H1 (cell line): ENCODE data around the gene COL1A1. TPM values are rescaled to one million over a fixed set of nuclear protein-coding genes. Genes with fewer than 3 reads are reported as not detected.

Source experiments
- ASH2L ChIP-seq: fragments of 200-600, 300-600 bp; sonication (generic); IDR thresholded peaks from one replicate; pipeline ENCODE4 v1.7.1; 2017; ENCODE audit warnings: low read length
- ATF2 ChIP-seq: IDR thresholded peaks from 2 replicates; pipeline ENCODE4 v1.6.1; 2012; ENCODE audit warnings: low read length, inconsistent platforms
- ATF3 ChIP-seq: IDR thresholded peaks from 2 replicates; pipeline ENCODE4 v1.6.1; 2011; ENCODE audit warnings: low read depth, mild to moderate bottlenecking, low read length; ENCODE audit not compliant: insufficient read depth
- BRCA1 ChIP-seq: IDR thresholded peaks from 2 replicates; pipeline ENCODE4 v1.6.1; 2012; ENCODE audit warnings: low read depth, low read length, improper control_type of control experiment
- CBX5 ChIP-seq: fragments of 300-800, 300-1000 bp; sonication (generic); IDR thresholded peaks from 2 replicates; pipeline ENCODE4 v1.7.1; 2016; ENCODE audit warnings: antibody characterized with exemption, low read length, low read depth
- CHD1 ChIP-seq: IDR thresholded peaks from 2 replicates; pipeline ENCODE4 v1.6.1; 2012; ENCODE audit warnings: low read depth, low read length, improper control_type of control experiment
- CHD2 ChIP-seq: IDR thresholded peaks from 2 replicates; pipeline ENCODE4 v1.6.1; 2012; ENCODE audit warnings: low read length, improper control_type of control experiment
- CREB1 ChIP-seq: IDR thresholded peaks from 2 replicates; pipeline ENCODE4 v1.6.1; 2012; ENCODE audit warnings: inconsistent platforms
- CTBP2 ChIP-seq: IDR thresholded peaks from 2 replicates; pipeline ENCODE4 v1.7.0; 2011; ENCODE audit warnings: borderline replicate concordance, mild to moderate bottlenecking, moderate library complexity, mixed read lengths, low read length; ENCODE audit not compliant: insufficient read depth, insufficient read length
- EP300 ChIP-seq, 2 experiments: IDR thresholded peaks; 1 replicate in 1 of 2; 2 replicates in 1 of 2; pipeline ENCODE4 v1.6.1; 2011 to 2012; ENCODE audit warnings: low read depth in 2 of 2, low read length in 2 of 2, mild to moderate bottlenecking in 2 of 2, borderline replicate concordance in 1 of 2, inconsistent platforms in 1 of 2, moderate library complexity in 1 of 2
- JUN ChIP-seq: IDR thresholded peaks from 2 replicates; pipeline ENCODE4 v1.6.1; 2011; ENCODE audit warnings: low read depth, mild to moderate bottlenecking, improper control_type of control experiment, low read length
- KDM1A ChIP-seq: fragments of 200-600, 300-600 bp; sonication (generic); IDR thresholded peaks from 2 replicates; pipeline ENCODE4 v1.7.1; 2016; ENCODE audit warnings: mild to moderate bottlenecking, low read length, borderline replicate concordance
- KDM4A ChIP-seq: IDR thresholded peaks from one replicate; pipeline ENCODE4 v1.7.1; 2012; ENCODE audit warnings: low read depth, mild to moderate bottlenecking, moderate library complexity, low read length, inconsistent platforms; ENCODE audit not compliant: severe bottlenecking
- POU5F1 ChIP-seq: IDR thresholded peaks from 2 replicates; pipeline ENCODE4 v1.6.1; 2011; ENCODE audit warnings: low read depth, mild to moderate bottlenecking, low read length, moderate library complexity
- RAD21 ChIP-seq, 2 experiments: IDR thresholded peaks in 1 of 2; conservative IDR thresholded peaks in 1 of 2; 2 replicates each; pipeline ENCODE4 v1.6.1; 2011; ENCODE audit warnings: low read depth in 2 of 2, low read length in 2 of 2, improper control_type of control experiment in 1 of 2, inconsistent platforms in 1 of 2, mild to moderate bottlenecking in 1 of 2, moderate library complexity in 1 of 2
- RXRA ChIP-seq: IDR thresholded peaks from 2 replicates; pipeline ENCODE4 v1.6.1; 2011; ENCODE audit warnings: low read depth, mild to moderate bottlenecking, low read length, moderate library complexity; ENCODE audit not compliant: insufficient read depth
- SIN3A ChIP-seq, 2 experiments: IDR thresholded peaks in 1 of 2; conservative IDR thresholded peaks in 1 of 2; 2 replicates each; pipeline ENCODE4 v1.6.1; 2011 to 2012; ENCODE audit warnings: low read length in 2 of 2, improper control_type of control experiment in 1 of 2, low read depth in 1 of 2, mild to moderate bottlenecking in 1 of 2
- SIX5 ChIP-seq: IDR thresholded peaks from 2 replicates; pipeline ENCODE4 v1.6.1; 2011; ENCODE audit warnings: mild to moderate bottlenecking, low read depth, low read length
- SRF ChIP-seq: IDR thresholded peaks from 2 replicates; pipeline ENCODE4 v1.6.1; 2011; ENCODE audit warnings: mild to moderate bottlenecking, low read depth, low read length, moderate library complexity
- TAF1 ChIP-seq: IDR thresholded peaks from 2 replicates; pipeline ENCODE4 v1.6.1; 2011; ENCODE audit warnings: mild to moderate bottlenecking, low read depth, low read length
- TBP ChIP-seq: IDR thresholded peaks from 2 replicates; pipeline ENCODE4 v1.6.1; 2011; ENCODE audit warnings: low read depth, low read length, improper control_type of control experiment
- TCF12 ChIP-seq: IDR thresholded peaks from 2 replicates; pipeline ENCODE4 v1.6.1; 2011; ENCODE audit warnings: low read depth, mild to moderate bottlenecking, low read length
- polyA plus RNA-seq, 7 experiments: library from polyadenylated mRNA; depleted of rRNA in 3 of 7; stranded (reverse) in 5 of 7; unstranded in 2 of 7; fragments of >200 nt in 5 of 7; fragments of 200-250 nt in 2 of 7; gene quantifications; 1 replicate in 5 of 7; 2 replicates in 1 of 7; 4 replicates in 1 of 7; pipeline versions ENCODE4 v1.2.1 to v1.2.3, GENCODE V29; 2011 to 2013; ENCODE audit warnings: missing spikeins in 2 of 7, mixed read lengths in 2 of 7
- total RNA-seq: library from RNA; stranded (reverse); fragmentation: NEBNext Ultra II Directional; extraction: Animal tissue kit (Norgen Biotek cat#: 25700); gene quantifications from 2 replicates; pipeline ENCODE4 v1.2.1, GENCODE V29; 2021

Gene COL1A1
- total and polyA plus RNA-seq, 2 of the 8 experiments (the other 6 are each of a cell fraction or from before 2014, with no cell fraction given): 14.1 to 80.4 TPM

GRCh38 chr17:50209472-50210239, 8.2 kb upstream of the COL1A1 start (continued):
- no peak for TF ChIP-seq SIX5
- no peak for TF ChIP-seq BRCA1
- no peak for TF ChIP-seq POU5F1
- TF ChIP-seq CREB1: 0 out of 2 replicates have a peak, but pooled peaks have one; percentile 32
- TF ChIP-seq SRF: no peak
- TF ChIP-seq TAF1: 0 out of 2 replicates have a peak, but pooled peaks have one; percentile 25
- no peak for TF ChIP-seq EP300 (IDR thresholded peaks at IDR 0.05; ENCODE audit: borderline replicate concordance in 1 of 2, low read depth in 2 of 2, low read length in 2 of 2)
- peak; percentile 18 for TF ChIP-seq CTBP2
- no peak for TF ChIP-seq ATF3
- peak; percentile 91 for TF ChIP-seq TCF12
- no peak for TF ChIP-seq RXRA
- no peak for TF ChIP-seq CHD2
- TF ChIP-seq RAD21 (IDR thresholded peaks at IDR 0.05 in 1 of 2, conservative IDR thresholded peaks at IDR 0.05 in 1 of 2; ENCODE audit: low read depth in 2 of 2, low read length in 2 of 2): no peak
- TF ChIP-seq KDM1A: no peak
- no peak for TF ChIP-seq JUN
- TF ChIP-seq CBX5: no peak
- TF ChIP-seq KDM4A: peak; percentile 7
- no peak for TF ChIP-seq TBP
- TF ChIP-seq ATF2: no peak
- TF ChIP-seq CHD1: no peak
- TF ChIP-seq SIN3A (conservative IDR thresholded peaks at IDR 0.05 in 1 of 2, IDR thresholded peaks at IDR 0.05 in 1 of 2; ENCODE audit: low read depth in 1 of 2, low read length in 2 of 2): 0 out of 4 replicates have a peak, but pooled peaks of 1 of the 2 experiments have one; percentile 33
- TF ChIP-seq ASH2L: no peak
